OCI-LY7 (cell line): ENCODE measurements around the gene CPA2. TPM values are rescaled to one million over a fixed set of nuclear protein-coding genes. Genes with fewer than 3 reads are reported as not detected.

ENCODE experiments used
- BruUV-seq: library from RNA; stranded (reverse); fragments of 400-500 nt; replicated peaks from 2 replicates; lab custom pipeline; 2021; lab: Mats Ljungman, UMichigan
- CTCF ChIA-PET: fragments of 300-600 bp; sonication (Branson Sonifier 250); formaldehyde crosslinking; loops from one replicate; lab custom pipeline; 2022; ENCODE audit warnings: antibody characterized with exemption; ENCODE audit not compliant: unreplicated experiment; lab: Charles Lee
- POLR2A ChIA-PET: fragments of 300-600 bp; sonication (Branson Sonifier 250); formaldehyde crosslinking; loops from one replicate; lab custom pipeline; 2022; ENCODE audit warnings: antibody characterized with exemption; lab: Charles Lee
- DNase-seq: peaks from one replicate; pipeline ENCODE4 v3.0.0-alpha.2; 2015; ENCODE audit warnings: low spot score
- H2AFZ ChIP-seq: fragments of 200-600 bp; sonication (generic), shearing (Covaris generic); 2 replicates; pipeline ENCODE4 v1.6.1; 2014; ENCODE audit warnings: mild to moderate bottlenecking, antibody characterized with exemption, low read length, moderate library complexity
- H3K27ac ChIP-seq: fragments of 200-600 bp; sonication (generic); 2 replicates; pipeline ENCODE4 v1.5.1; 2014; ENCODE audit warnings: mixed run types, low read depth, mild to moderate bottlenecking, moderate library complexity, low read length, inconsistent platforms; ENCODE audit not compliant: poor library complexity, severe bottlenecking
- H3K36me3 ChIP-seq: fragments of 200-600 bp; sonication (generic); 2 replicates; pipeline ENCODE4 v1.6.1; 2014; ENCODE audit warnings: mild to moderate bottlenecking, antibody characterized with exemption, low read length, moderate library complexity, mixed read lengths; ENCODE audit not compliant: insufficient read depth
- H3K4me1 ChIP-seq: fragments of 200-600 bp; sonication (generic); 2 replicates; pipeline ENCODE4 v1.5.1; 2014; ENCODE audit warnings: mild to moderate bottlenecking, low read length; ENCODE audit not compliant: insufficient read depth, poor library complexity, severe bottlenecking
- H3K4me2 ChIP-seq: fragments of 200-600 bp; sonication (generic); 2 replicates; pipeline ENCODE4 v1.6.1; 2014; ENCODE audit warnings: mild to moderate bottlenecking, low read length
- H3K4me3 ChIP-seq: fragments of 200-600 bp; sonication (generic); 2 replicates; pipeline ENCODE4 v1.5.1; 2014; ENCODE audit warnings: mild to moderate bottlenecking, low read depth, low read length; ENCODE audit not compliant: poor library complexity, severe bottlenecking
- H3K79me2 ChIP-seq: fragments of 200-600 bp; sonication (generic); 2 replicates; pipeline ENCODE4 v1.6.1; 2016; ENCODE audit warnings: low read depth, mild to moderate bottlenecking, low read length, moderate library complexity, mixed read lengths; ENCODE audit not compliant: insufficient read depth
- H3K9me2 ChIP-seq: fragments of 200-600 bp; sonication (generic); 2 replicates; pipeline ENCODE4 v1.6.1; 2016; ENCODE audit warnings: mild to moderate bottlenecking, low read length, mixed read lengths; ENCODE audit not compliant: insufficient read depth
- H3K9me3 ChIP-seq: fragments of 200-600 bp; sonication (generic); 2 replicates; pipeline ENCODE4 v1.6.1; 2014; ENCODE audit warnings: mild to moderate bottlenecking, mixed run types, low read length, mixed read lengths
- H4K20me1 ChIP-seq: fragments of 200-600 bp; sonication (generic); 2 replicates; pipeline ENCODE4 v1.6.1; 2014; ENCODE audit warnings: mild to moderate bottlenecking, antibody characterized with exemption, low read length, moderate library complexity, mixed read lengths; ENCODE audit not compliant: insufficient read depth
- EZH2phosphoT487 ChIP-seq: fragments of 200-600 bp; sonication (generic); IDR thresholded peaks from 2 replicates; pipeline ENCODE4 v1.6.1; 2018; ENCODE audit warnings: low read depth, borderline replicate concordance, mild to moderate bottlenecking, mixed run types, antibody characterized with exemption, low read length, moderate library complexity, mixed read lengths
- intact Hi-C: fragments of 100-400 bp; cut with micrococcal nuclease; formaldehyde crosslinking; loops from one replicate; pipeline ENCODE4 v1.10.0; 2022; ENCODE audit not compliant: unreplicated experiment
- total RNA-seq, 2 experiments: library from RNA; depleted of rRNA in 1 of 2; stranded (reverse); fragments of >200 nt in 1 of 2; shearing (Covaris generic) in 1 of 2; gene quantifications; 2 replicates each; pipeline ENCODE4 v1.2.3, GENCODE V29; 2014 to 2022
- TF ChIP-seq, protein P1 (sequence below): fragments of 200-600 bp; sonication (generic); conservative IDR thresholded peaks from 2 replicates; pipeline ENCODE4 v1.5.1; 2014; ENCODE audit warnings: mild to moderate bottlenecking, antibody characterized with exemption, low read length, moderate library complexity, mixed read lengths

CPA2 gene
- total RNA-seq, 2 experiments from 2014 or later = not detected

DNA sequence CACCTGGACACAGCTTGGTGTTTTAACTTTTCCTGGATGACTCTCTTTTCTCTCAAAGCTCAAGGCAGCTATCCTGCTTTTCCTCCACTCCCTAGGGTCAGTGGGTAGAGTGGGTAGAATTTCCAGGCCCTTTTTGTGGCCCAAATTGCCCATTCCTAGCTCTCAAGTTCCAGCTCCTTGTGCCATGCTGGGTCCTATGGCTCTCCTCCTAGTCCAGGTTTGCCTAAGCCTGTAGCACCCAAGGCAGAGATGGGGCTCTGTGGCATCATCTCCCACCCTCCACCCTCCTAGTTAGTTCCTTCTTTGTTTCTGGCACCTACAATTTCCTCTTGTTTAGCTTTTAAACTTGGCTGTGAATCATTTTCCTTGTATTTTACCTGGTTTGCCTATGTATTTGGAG, 36.0 kb downstream of the CPA2 start:
- no peaks in the 10 kb centered on the region for H3K9me2 ChIP-seq
- TF ChIP-seq, protein P1, sequence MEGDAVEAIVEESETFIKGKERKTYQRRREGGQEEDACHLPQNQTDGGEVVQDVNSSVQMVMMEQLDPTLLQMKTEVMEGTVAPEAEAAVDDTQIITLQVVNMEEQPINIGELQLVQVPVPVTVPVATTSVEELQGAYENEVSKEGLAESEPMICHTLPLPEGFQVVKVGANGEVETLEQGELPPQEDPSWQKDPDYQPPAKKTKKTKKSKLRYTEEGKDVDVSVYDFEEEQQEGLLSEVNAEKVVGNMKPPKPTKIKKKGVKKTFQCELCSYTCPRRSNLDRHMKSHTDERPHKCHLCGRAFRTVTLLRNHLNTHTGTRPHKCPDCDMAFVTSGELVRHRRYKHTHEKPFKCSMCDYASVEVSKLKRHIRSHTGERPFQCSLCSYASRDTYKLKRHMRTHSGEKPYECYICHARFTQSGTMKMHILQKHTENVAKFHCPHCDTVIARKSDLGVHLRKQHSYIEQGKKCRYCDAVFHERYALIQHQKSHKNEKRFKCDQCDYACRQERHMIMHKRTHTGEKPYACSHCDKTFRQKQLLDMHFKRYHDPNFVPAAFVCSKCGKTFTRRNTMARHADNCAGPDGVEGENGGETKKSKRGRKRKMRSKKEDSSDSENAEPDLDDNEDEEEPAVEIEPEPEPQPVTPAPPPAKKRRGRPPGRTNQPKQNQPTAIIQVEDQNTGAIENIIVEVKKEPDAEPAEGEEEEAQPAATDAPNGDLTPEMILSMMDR = no peak
- TF ChIP-seq EZH2phosphoT487 = no peak
- BruUV-seq = no TSS peak
- H3K4me3 ChIP-seq = no peak overlapping the region
- POLR2A ChIA-PET = no interaction called here
- intact Hi-C loops = no loop called here
- H3K9me3 ChIP-seq = no peaks in the 10 kb centered on the region
- no peaks in the 10 kb centered on the region for H3K79me2 ChIP-seq
- no peak for DNase-seq
- no peak overlapping the region for H3K27ac ChIP-seq
- H3K36me3 ChIP-seq = no peaks in the 10 kb centered on the region
- no peak overlapping the region for H2AFZ ChIP-seq
- no peak overlapping the region for H3K4me2 ChIP-seq
- no peaks in the 10 kb centered on the region for H3K4me1 ChIP-seq
- CTCF ChIA-PET = no interaction called here
- no peaks in the 10 kb centered on the region for H4K20me1 ChIP-seq

DNA sequence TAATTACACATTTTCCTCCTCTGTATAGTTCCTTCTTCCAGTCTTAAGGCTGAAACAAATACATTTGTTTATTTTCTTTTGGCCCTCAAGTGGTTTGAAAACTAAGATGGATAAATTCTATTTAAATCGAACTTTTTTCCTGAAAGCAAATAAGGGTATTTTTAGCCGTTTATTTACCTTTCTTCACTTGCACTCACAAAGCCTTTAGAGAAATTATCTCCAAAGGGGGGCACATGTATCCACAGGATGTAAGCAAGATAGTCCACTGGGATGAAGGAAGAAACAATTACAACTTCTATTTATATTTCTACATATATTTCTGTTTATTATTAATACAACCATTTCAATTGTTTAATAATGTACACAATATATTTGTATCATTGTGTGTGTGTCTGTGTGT, 36.5 kb downstream of the CPA2 start:
- Histone ChIP-seq H3K4me2 (no peak overlapping the region), H2AFZ (no peak overlapping the region), H3K9me2 (no peaks in the 10 kb centered on the region), H3K27ac (no peak overlapping the region), H3K36me3 (no peaks in the 10 kb centered on the region), H4K20me1 (no peaks in the 10 kb centered on the region), H3K4me3 (no peak overlapping the region), H3K4me1 (no peaks in the 10 kb centered on the region), H3K9me3 (no peaks in the 10 kb centered on the region), H3K79me2 (no peaks in the 10 kb centered on the region)
- no TSS peak for BruUV-seq
- intact Hi-C loops = no loop called here
- no peak for DNase-seq
- POLR2A ChIA-PET = no interaction called here
- no peak for TF ChIP-seq EZH2phosphoT487
- TF ChIP-seq, protein P1 = no peak
- CTCF ChIA-PET = no interaction called here

DNA sequence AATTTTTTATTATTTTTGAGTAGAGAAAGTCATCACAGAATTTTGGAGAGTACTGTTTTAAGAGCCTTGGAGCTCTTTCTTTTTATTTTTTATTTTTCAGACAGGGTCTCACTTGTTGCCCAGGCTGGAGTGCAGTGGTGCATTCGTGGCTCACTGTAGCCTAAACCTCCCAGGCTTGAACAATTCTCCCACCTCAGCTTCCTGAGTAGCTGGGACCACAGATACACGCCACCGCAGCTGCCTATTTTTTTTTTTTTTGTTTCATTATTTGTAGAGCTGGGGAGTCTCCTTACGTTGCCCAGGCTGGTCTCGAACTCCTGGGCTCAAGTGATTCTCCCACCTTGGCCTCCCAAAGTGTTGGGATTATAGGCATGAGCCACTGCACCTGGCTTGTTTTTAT, 36.9 kb downstream of the CPA2 start:
- H3K9me3 ChIP-seq = no peaks in the 10 kb centered on the region
- intact Hi-C loops = no loop called here
- no TSS peak for BruUV-seq
- no peak overlapping the region for H2AFZ ChIP-seq
- H3K79me2 ChIP-seq = no peaks in the 10 kb centered on the region
- no peak overlapping the region for H3K4me2 ChIP-seq
- no peak for TF ChIP-seq EZH2phosphoT487
- TF ChIP-seq, protein P1 = no peak
- H3K36me3 ChIP-seq = no peaks in the 10 kb centered on the region
- CTCF ChIA-PET = no interaction called here
- no peaks in the 10 kb centered on the region for H4K20me1 ChIP-seq
- H3K4me1 ChIP-seq = no peaks in the 10 kb centered on the region
- H3K9me2 ChIP-seq = no peaks in the 10 kb centered on the region
- no peak overlapping the region for H3K27ac ChIP-seq
- H3K4me3 ChIP-seq = no peak overlapping the region
- DNase-seq = no peak
- POLR2A ChIA-PET = no interaction called here
